Endothelial cell of umbilical vein (primary cell): Measurements from ENCODE around the gene RPS6KA1. TPM values are rescaled to one million over a fixed set of nuclear protein-coding genes. Genes with fewer than 3 reads are reported as not detected.

ENCODE experiments used
- BruUV-seq: library from RNA; stranded (reverse); fragments of 400-500 nt; replicated peaks from 2 replicates; lab custom pipeline; 2021; lab: Mats Ljungman, UMichigan
- CTCF ChIA-PET: fragments of 300-600, 350-600 bp; sonication (Branson Sonifier 250); formaldehyde crosslinking; loops from one replicate; lab custom pipeline; 2021; ENCODE audit warnings: antibody characterized with exemption, inconsistent platforms; lab: Charles Lee
- POLR2A ChIA-PET: fragments of 300-600, 350-600 bp; sonication (Branson Sonifier 250); formaldehyde crosslinking; loops from one replicate; lab custom pipeline; 2021; ENCODE audit warnings: antibody characterized with exemption, inconsistent platforms; lab: Charles Lee
- DNase-seq: peaks from one replicate; pipeline ENCODE4 v3.0.0-alpha.2; 2011; ENCODE audit warnings: low read depth, low spot score
- FAIRE-seq: peaks from 2 replicates; lab custom pipeline; 2011; peaks lifted over from hg19 to GRCh38; lab: Jason Lieb, UNC
- H2AFZ ChIP-seq: 2 replicates; pipeline ENCODE4 v1.6.0; 2012; ENCODE audit warnings: low read depth, low read length, control low read depth, inconsistent platforms
- H3K27ac ChIP-seq: 2 replicates; pipeline ENCODE4 v1.5.1; 2011; ENCODE audit warnings: low read depth, mild to moderate bottlenecking, control low read depth, low read length, moderate library complexity; ENCODE audit not compliant: insufficient read depth
- H3K27me3 ChIP-seq, 2 experiments: 2 replicates each; pipeline versions ENCODE4 v1.6.0 to v1.6.1; 2011; ENCODE audit warnings: low read length in 2 of 2, mixed read lengths in 1 of 2; ENCODE audit not compliant: control insufficient read depth in 2 of 2, insufficient read depth in 2 of 2
- H3K36me3 ChIP-seq, 2 experiments: 2 replicates in 1 of 2; 3 replicates in 1 of 2; pipeline ENCODE4 v1.5.1; 2011; ENCODE audit warnings: low read length in 2 of 2, mild to moderate bottlenecking in 1 of 2, moderate library complexity in 1 of 2; ENCODE audit not compliant: control insufficient read depth in 2 of 2, insufficient read depth in 2 of 2; ENCODE audit errors: extremely low read depth in 1 of 2
- H3K4me1 ChIP-seq: 3 replicates; pipeline ENCODE4 v1.5.1; 2011; ENCODE audit warnings: mild to moderate bottlenecking, low read length; ENCODE audit not compliant: control insufficient read depth, insufficient read depth; ENCODE audit errors: extremely low read depth
- H3K4me2 ChIP-seq: 2 replicates; pipeline ENCODE4 v1.6.1; 2011; ENCODE audit warnings: low read length, control low read depth, mixed read lengths; ENCODE audit not compliant: insufficient read depth
- H3K4me3 ChIP-seq, 3 experiments: fragments of 200-600 bp in 1 of 3; sonication (generic), shearing (Covaris generic) in 1 of 3; replicated peaks in 1 of 3; 2 replicates each; pipeline ENCODE4 v1.5.1; 2011 to 2016; ENCODE audit warnings: control low read depth in 3 of 3, low read length in 3 of 3, mild to moderate bottlenecking in 2 of 3, inconsistent platforms in 1 of 3, low read depth in 1 of 3, moderate library complexity in 1 of 3; ENCODE audit not compliant: insufficient read depth in 1 of 3
- H3K79me2 ChIP-seq: 2 replicates; pipeline ENCODE4 v1.6.0; 2012; ENCODE audit warnings: low read length, inconsistent platforms; ENCODE audit not compliant: control insufficient read depth, insufficient read depth
- H3K9ac ChIP-seq: replicated peaks from 2 replicates; pipeline ENCODE3; 2011; ENCODE audit warnings: low read length, control low read depth; ENCODE audit not compliant: insufficient read depth; ENCODE audit errors: extremely low read depth
- H3K9me1 ChIP-seq: replicated peaks from 3 replicates; pipeline ENCODE4 v1.6.0; 2011; ENCODE audit warnings: mild to moderate bottlenecking, low read length; ENCODE audit not compliant: control insufficient read depth, insufficient read depth; ENCODE audit errors: extremely low read depth
- H3K9me3 ChIP-seq: replicated peaks from 2 replicates; pipeline ENCODE4 v1.5.1; 2012; ENCODE audit warnings: low read length, inconsistent platforms; ENCODE audit not compliant: control insufficient read depth, insufficient read depth
- H4K20me1 ChIP-seq: replicated peaks from 2 replicates; pipeline ENCODE3; 2011; ENCODE audit warnings: mild to moderate bottlenecking, low read length; ENCODE audit not compliant: control insufficient read depth, insufficient read depth; ENCODE audit errors: extremely low read depth
- EZH2 ChIP-seq: IDR thresholded peaks from 2 replicates; pipeline ENCODE4 v1.6.1; 2012; ENCODE audit warnings: borderline replicate concordance, low read depth, mild to moderate bottlenecking, moderate library complexity, low read length, inconsistent platforms; ENCODE audit not compliant: severe bottlenecking
- FOS ChIP-seq: IDR thresholded peaks from 2 replicates; pipeline ENCODE4 v1.6.1; 2011; ENCODE audit warnings: mild to moderate bottlenecking, low read length, moderate library complexity, borderline replicate concordance; ENCODE audit not compliant: insufficient read depth
- GATA2 ChIP-seq: IDR thresholded peaks from 2 replicates; pipeline ENCODE4 v1.7.0; 2011; ENCODE audit warnings: low read depth, mild to moderate bottlenecking, moderate library complexity, mixed read lengths, low read length; ENCODE audit not compliant: insufficient read length, insufficient read depth
- JUN ChIP-seq: IDR thresholded peaks from 2 replicates; pipeline ENCODE4 v1.6.1; 2011; ENCODE audit warnings: borderline replicate concordance, low read depth; ENCODE audit not compliant: insufficient read length, insufficient read depth
- MYC ChIP-seq: IDR thresholded peaks from one replicate; pipeline ENCODE4 v1.6.1; 2011; ENCODE audit warnings: mild to moderate bottlenecking, low read depth, low read length
- POLR2A ChIP-seq: IDR thresholded peaks from 2 replicates; pipeline ENCODE4 v1.6.1; 2012; ENCODE audit warnings: low read depth, mild to moderate bottlenecking, control low read depth, low read length
- POLR2AphosphoS5 ChIP-seq: IDR thresholded peaks from 2 replicates; pipeline ENCODE4 v1.6.1; 2012; ENCODE audit warnings: low read depth, mild to moderate bottlenecking, control low read depth, low read length, moderate library complexity; ENCODE audit not compliant: insufficient read depth
- dilution Hi-C: fragments of 300-500 bp; cut with MboI; formaldehyde crosslinking; loops from one replicate; pipeline ENCODE4 v1.15.0; 2019; ENCODE audit warnings: low sequenced_read_pairs; ENCODE audit not compliant: extremely low pct_ligation_motif_present
- intact Hi-C: fragments of 100-400 bp; cut with micrococcal nuclease; formaldehyde crosslinking; loops from one replicate; pipeline ENCODE4 v1.10.0; 2022
- polyA plus RNA-seq, 4 experiments: library from polyadenylated mRNA; depleted of rRNA in 3 of 4; stranded (reverse) in 3 of 4; unstranded in 1 of 4; fragments of >200 nt; gene quantifications; 2 replicates each; pipeline versions ENCODE4 v1.2.1 to v1.2.3, GENCODE V29; 2011 to 2012; ENCODE audit warnings: missing spikeins in 1 of 4
- total RNA-seq: library from RNA; stranded (reverse); gene quantifications from 2 replicates; pipeline ENCODE4 v1.2.3, GENCODE V29; 2021
- TF ChIP-seq, protein P1 (sequence below), 2 donors: IDR thresholded peaks; 1 replicate in 1 of 2; 2 replicates in 1 of 2; pipeline ENCODE4 v1.5.1; 2011; ENCODE audit warnings: low read length in 2 of 2, mild to moderate bottlenecking in 2 of 2, moderate library complexity in 2 of 2, control low read depth in 1 of 2, inconsistent platforms in 1 of 2, low read depth in 1 of 2; ENCODE audit not compliant: insufficient read depth in 1 of 2; ENCODE audit errors: extremely low read depth in 1 of 2
- TF ChIP-seq, protein P2 (sequence below): IDR thresholded peaks from 2 replicates; pipeline ENCODE4 v1.6.1; 2011; ENCODE audit not compliant: insufficient read depth, insufficient read length

The RPS6KA1 gene
- total and polyA plus RNA-seq, 2 donors (not counting 3 experiments of a cell fraction or from before 2014, with no cell fraction given), result 6.7 to 15.5 TPM

DNA sequence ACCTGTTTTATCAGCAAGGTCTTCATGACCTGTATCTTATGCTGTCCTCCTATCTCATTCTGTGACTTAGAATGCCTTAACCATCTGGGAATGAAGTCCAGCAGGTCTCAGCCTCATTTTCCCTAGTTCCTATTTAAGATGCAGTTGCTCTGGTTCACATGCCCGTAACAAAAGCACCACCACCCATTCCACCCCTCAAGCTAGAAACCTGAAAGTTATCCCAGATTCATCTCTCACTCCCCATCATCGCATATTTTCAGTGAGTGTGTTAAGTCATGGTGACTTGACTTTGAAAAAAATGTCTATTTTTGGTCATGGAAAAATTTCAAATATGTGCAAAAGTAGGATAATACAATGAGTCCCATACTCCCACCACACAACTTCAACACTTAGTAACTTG, 45.6 kb upstream of the RPS6KA1 start:
- ChIA-PET CTCF (interaction anchor here (1.0 kb wide), 1 partner anchor 14 kb away, joined by 3 read pairs; no protein-coding TSS in a partner anchor), POLR2A (no interaction called here)

DNA sequence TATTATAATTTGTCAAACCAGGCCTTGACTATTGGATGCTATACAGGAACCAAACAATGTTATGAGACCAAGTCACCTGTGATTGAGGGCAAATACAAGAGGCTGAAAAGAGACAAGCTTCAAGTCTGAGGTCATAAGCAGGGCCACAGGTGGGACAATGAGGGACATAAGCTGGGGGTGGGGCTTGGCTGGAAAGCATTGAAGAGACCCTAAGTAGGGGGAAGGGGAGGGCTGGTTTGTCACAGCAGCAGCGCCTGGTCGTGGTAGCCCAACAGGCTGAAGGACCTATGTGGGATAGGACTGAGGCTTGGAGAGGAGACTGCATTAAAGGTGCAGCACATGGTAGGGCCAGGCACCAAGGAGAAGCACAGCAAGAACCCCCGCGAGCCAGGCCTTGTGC, 39.4 kb upstream of the RPS6KA1 start:
- DNase-seq, result no peak
- Histone ChIP-seq H3K4me2 (no peak overlapping the region), H3K36me3 (no peaks in the 10 kb centered on the region), H3K27ac (no peak overlapping the region), H3K79me2 (no peaks in the 10 kb centered on the region), H3K9ac (no peak overlapping the region), H3K9me3 (no peaks in the 10 kb centered on the region), H2AFZ (no peak overlapping the region), H3K9me1 (no peaks in the 10 kb centered on the region), H3K27me3 (peaks cover 1 to 2% of the 10 kb centered on the region in 2 experiments), H3K4me1 (no peaks in the 10 kb centered on the region), H4K20me1 (no peaks in the 10 kb centered on the region), H3K4me3 (no peak overlapping the region)
- FAIRE-seq, result no peak
- TF ChIP-seq, protein P1, sequence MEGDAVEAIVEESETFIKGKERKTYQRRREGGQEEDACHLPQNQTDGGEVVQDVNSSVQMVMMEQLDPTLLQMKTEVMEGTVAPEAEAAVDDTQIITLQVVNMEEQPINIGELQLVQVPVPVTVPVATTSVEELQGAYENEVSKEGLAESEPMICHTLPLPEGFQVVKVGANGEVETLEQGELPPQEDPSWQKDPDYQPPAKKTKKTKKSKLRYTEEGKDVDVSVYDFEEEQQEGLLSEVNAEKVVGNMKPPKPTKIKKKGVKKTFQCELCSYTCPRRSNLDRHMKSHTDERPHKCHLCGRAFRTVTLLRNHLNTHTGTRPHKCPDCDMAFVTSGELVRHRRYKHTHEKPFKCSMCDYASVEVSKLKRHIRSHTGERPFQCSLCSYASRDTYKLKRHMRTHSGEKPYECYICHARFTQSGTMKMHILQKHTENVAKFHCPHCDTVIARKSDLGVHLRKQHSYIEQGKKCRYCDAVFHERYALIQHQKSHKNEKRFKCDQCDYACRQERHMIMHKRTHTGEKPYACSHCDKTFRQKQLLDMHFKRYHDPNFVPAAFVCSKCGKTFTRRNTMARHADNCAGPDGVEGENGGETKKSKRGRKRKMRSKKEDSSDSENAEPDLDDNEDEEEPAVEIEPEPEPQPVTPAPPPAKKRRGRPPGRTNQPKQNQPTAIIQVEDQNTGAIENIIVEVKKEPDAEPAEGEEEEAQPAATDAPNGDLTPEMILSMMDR (IDR thresholded peaks at IDR 0.05; ENCODE audit: extremely low read depth in 1 of 2, insufficient read depth in 1 of 2, low read depth in 1 of 2, low read length in 2 of 2), result no peak
- TF ChIP-seq GATA2 (no peak), POLR2AphosphoS5 (no peak), JUN (no peak), FOS (no peak), POLR2A (no peak), MYC (no peak), EZH2 (no peak)
- TF ChIP-seq, protein P2, sequence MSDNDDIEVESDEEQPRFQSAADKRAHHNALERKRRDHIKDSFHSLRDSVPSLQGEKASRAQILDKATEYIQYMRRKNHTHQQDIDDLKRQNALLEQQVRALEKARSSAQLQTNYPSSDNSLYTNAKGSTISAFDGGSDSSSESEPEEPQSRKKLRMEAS, result no peak
- dilution Hi-C loops, result no loop called here
- ChIA-PET CTCF (interaction anchor here (1.0 to 2.5 kb wide), 3 partner anchors 10 to 22 kb away, joined by 3 to 11 read pairs (median 4); no protein-coding TSS in a partner anchor), POLR2A (no interaction called here)
- intact Hi-C loops, result no loop called here
- no TSS peak for BruUV-seq

More for the DNA sequence above, 45.6 kb upstream of the RPS6KA1 start:
- H3K4me2 ChIP-seq, result no peak overlapping the region
- no peaks in the 10 kb centered on the region for H4K20me1 ChIP-seq
- DNase-seq (no peak), FAIRE-seq (no peak)
- no peaks in the 10 kb centered on the region for H3K9me1 ChIP-seq
- H3K27me3 ChIP-seq, result no peaks in the 10 kb centered on the region
- H3K4me3 ChIP-seq, result no peak overlapping the region
- H3K9ac ChIP-seq, result no peak overlapping the region
- peaks cover 4% of the 10 kb centered on the region for H3K4me1 ChIP-seq
- dilution Hi-C loops, result no loop called here
- TF ChIP-seq MYC, result no peak
- H2AFZ ChIP-seq, result no peak overlapping the region
- H3K9me3 ChIP-seq, result no peaks in the 10 kb centered on the region
- H3K27ac ChIP-seq, result no peak overlapping the region
- intact Hi-C loops, result no loop called here
- no TSS peak for BruUV-seq
- H3K79me2 ChIP-seq, result no peaks in the 10 kb centered on the region
- H3K36me3 ChIP-seq, result no peaks in the 10 kb centered on the region
